ENCODE data around the gene BCL2L11.
A peak's percentile ranks its signal among the peaks of the same experiment; 100 is the strongest.

The BCL2L11 gene

DNA sequence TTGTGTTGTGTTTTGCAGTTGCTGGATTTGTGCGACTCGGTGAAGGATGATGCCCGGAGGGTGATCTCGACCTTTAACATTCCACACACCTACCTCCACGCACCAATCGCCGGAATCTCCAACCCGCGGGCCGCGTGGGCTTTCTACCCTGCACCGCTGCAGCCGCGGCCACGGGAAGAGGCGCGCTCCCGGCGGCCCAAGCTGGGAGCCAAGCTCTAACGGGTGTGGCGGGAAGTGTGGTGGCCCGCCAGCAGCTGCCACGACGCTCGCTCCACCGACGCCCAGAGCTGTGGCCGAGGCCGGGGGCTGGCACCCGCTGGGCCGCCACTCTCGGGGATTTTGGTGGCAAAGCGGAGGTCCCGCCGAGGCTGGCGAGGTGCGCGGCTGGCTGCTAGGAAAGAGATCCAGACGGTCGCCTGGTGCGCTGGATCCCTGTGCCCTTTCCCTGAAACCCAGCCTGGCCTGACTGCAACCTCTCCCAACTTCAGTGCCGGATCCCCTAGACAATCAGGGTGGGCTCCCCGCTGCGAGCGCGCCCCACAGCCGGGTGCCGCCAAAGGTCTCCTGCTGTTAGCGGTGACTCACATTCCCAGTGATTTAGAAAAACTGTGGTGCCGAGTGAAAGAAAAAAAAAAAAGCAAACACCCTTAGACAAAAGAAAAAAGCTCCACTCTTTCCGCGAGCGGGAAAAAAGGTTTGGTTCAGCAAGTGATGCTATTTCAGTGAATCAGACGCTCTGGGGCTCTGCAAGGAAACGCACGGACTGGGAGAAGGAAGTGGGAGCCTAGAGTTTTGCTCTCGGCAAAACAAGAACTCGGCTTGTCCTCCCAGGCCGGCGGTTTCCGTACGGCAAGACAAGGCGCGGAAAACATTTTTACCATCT is 2.9 kb upstream of the BCL2L11 start:
- no peaks in the 10 kb centered on the region for H3K9me3 ChIP-seq (ENCODE audit: control insufficient read depth in 5 of 5, low read length in 5 of 5)
- H3K9ac ChIP-seq (ENCODE audit: low read length in 5 of 5), result peak overlapping the region in 3 of 5 donors; percentile 37 to 57 (median 41)
- no peak overlapping the region for H3K27ac ChIP-seq (ENCODE audit: low read depth, low read length)
- H3K36me3 ChIP-seq (ENCODE audit: control insufficient read depth in 5 of 5, insufficient read depth in 5 of 5, low read length in 5 of 5), result no peaks in the 10 kb centered on the region
- H3K4me3 ChIP-seq (ENCODE audit: low read depth in 1 of 5, low read length in 5 of 5), result peak overlapping the region; percentile 51 to 90 (median 64)
- peaks cover 3 to 57% (median 51%) of the 10 kb centered on the region in 5 donors for H3K4me1 ChIP-seq (ENCODE audit: control insufficient read depth in 5 of 5, insufficient read depth in 5 of 5, low read length in 5 of 5)
- H3K27me3 ChIP-seq (ENCODE audit: control insufficient read depth in 5 of 5, insufficient read depth in 4 of 5, low read length in 5 of 5), result peaks cover 0 to 8% (median 2%) of the 10 kb centered on the region in 5 donors

GRCh38 chr2:111118481-111118980 is 2.2 kb upstream of the BCL2L11 start:
- peak overlapping the region; percentile 51 to 90 (median 64) for H3K4me3 ChIP-seq (ENCODE audit: low read depth in 1 of 5, low read length in 5 of 5)
- peaks cover 3 to 64% (median 56%) of the 10 kb centered on the region in 5 donors for H3K4me1 ChIP-seq (ENCODE audit: control insufficient read depth in 5 of 5, insufficient read depth in 5 of 5, low read length in 5 of 5)
- H3K36me3 ChIP-seq (ENCODE audit: control insufficient read depth in 5 of 5, insufficient read depth in 5 of 5, low read length in 5 of 5), result no peaks in the 10 kb centered on the region
- H3K9me3 ChIP-seq (ENCODE audit: control insufficient read depth in 5 of 5, low read length in 5 of 5), result no peaks in the 10 kb centered on the region
- peak overlapping the region in 3 of 5 donors; percentile 17 to 57 (median 30) for H3K9ac ChIP-seq (ENCODE audit: low read length in 5 of 5)
- peaks cover 0 to 8% (median 0%) of the 10 kb centered on the region in 5 donors for H3K27me3 ChIP-seq (ENCODE audit: control insufficient read depth in 5 of 5, insufficient read depth in 4 of 5, low read length in 5 of 5)
- no peak overlapping the region for H3K27ac ChIP-seq (ENCODE audit: low read depth, low read length)

- Histone ChIP-seq H3K27ac (ENCODE audit: low read depth, low read length) (no peak overlapping the region), H3K4me3 (ENCODE audit: low read depth in 1 of 5, low read length in 5 of 5) (peak overlapping the region in 4 of 5 donors; percentile 51 to 90 (median 74)), H3K4me1 (ENCODE audit: control insufficient read depth in 5 of 5, insufficient read depth in 5 of 5, low read length in 5 of 5) (peaks cover 3 to 69% (median 61%) of the 10 kb centered on the region in 5 donors), H3K36me3 (ENCODE audit: control insufficient read depth in 5 of 5, insufficient read depth in 5 of 5, low read length in 5 of 5) (peaks cover 0 to 3% (median 0%) of the 10 kb centered on the region in 5 donors), H3K9me3 (ENCODE audit: control insufficient read depth in 5 of 5, low read length in 5 of 5) (no peaks in the 10 kb centered on the region), H3K27me3 (ENCODE audit: control insufficient read depth in 5 of 5, insufficient read depth in 4 of 5, low read length in 5 of 5) (peaks cover 0 to 8% (median 0%) of the 10 kb centered on the region in 5 donors), H3K9ac (ENCODE audit: low read length in 5 of 5) (no peak overlapping the region)
Observed at GRCh38 chr2:111118981-111119821, 1.5 kb upstream of the BCL2L11 start.

GRCh38 chr2:111119822-111120252 is 877 bp upstream of the BCL2L11 start:
- H3K4me3 ChIP-seq (ENCODE audit: low read depth in 1 of 5, low read length in 5 of 5), result peak overlapping the region in 4 of 5 donors; percentile 62 to 90 (median 77)
- no peaks in the 10 kb centered on the region for H3K9me3 ChIP-seq (ENCODE audit: control insufficient read depth in 5 of 5, low read length in 5 of 5)
- peaks cover 0 to 3% (median under 1%) of the 10 kb centered on the region in 5 donors for H3K36me3 ChIP-seq (ENCODE audit: control insufficient read depth in 5 of 5, insufficient read depth in 5 of 5, low read length in 5 of 5)
- H3K9ac ChIP-seq (ENCODE audit: low read length in 5 of 5), result peak overlapping the region in 1 of 5 donors; percentile 53
- H3K27ac ChIP-seq (ENCODE audit: low read depth, low read length), result no peak overlapping the region
- H3K27me3 ChIP-seq (ENCODE audit: control insufficient read depth in 5 of 5, insufficient read depth in 4 of 5, low read length in 5 of 5), result peaks cover 0 to 5% (median 0%) of the 10 kb centered on the region in 5 donors
- H3K4me1 ChIP-seq (ENCODE audit: control insufficient read depth in 5 of 5, insufficient read depth in 5 of 5, low read length in 5 of 5), result peaks cover 3 to 69% (median 61%) of the 10 kb centered on the region in 5 donors

DNA sequence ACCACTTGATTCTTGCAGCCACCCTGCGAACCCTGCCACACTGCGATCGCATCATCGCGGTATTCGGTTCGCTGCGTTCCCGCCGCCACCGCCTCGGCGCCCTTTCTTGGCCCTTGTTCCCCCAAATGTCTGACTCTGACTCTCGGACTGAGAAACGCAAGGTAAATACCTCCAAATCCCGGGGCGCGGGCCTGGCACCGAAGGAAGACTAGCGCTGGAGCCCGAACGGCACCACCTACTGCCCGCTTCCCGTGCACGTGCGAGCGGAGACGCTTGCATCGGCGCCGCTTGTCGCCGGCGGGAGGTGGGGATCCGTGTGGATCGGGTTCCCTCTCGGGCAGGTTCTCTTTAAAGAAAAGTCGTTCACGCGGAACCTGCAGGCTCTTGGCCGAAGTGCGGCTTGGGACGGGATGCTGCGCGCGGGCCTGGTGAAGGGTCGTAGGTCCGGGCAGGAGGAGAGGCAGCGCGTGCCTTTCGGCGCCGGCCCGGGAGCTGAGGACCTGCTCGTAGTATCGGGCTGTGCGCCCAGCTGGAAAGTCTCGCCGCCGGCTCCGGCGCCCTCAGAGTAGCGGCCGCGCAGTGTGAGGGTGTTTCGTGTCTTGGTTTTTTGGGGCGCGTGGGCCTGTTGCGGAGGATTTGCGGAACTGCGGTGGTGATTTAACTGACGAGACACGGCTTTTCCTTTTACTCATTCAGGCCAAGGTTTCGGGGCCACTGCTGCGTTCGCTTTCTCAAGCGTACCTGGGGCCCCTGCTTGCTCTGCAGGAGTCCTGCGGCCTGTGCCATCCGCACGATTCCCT is 514 bp downstream of the BCL2L11 start:
- Histone ChIP-seq H3K36me3 (ENCODE audit: control insufficient read depth in 5 of 5, insufficient read depth in 5 of 5, low read length in 5 of 5) (peaks cover 6 to 14% (median 8%) of the 10 kb centered on the region in 5 donors), H3K27ac (ENCODE audit: low read depth, low read length) (peak overlapping the region; percentile 16), H3K9me3 (ENCODE audit: control insufficient read depth in 5 of 5, low read length in 5 of 5) (no peaks in the 10 kb centered on the region), H3K4me1 (ENCODE audit: control insufficient read depth in 5 of 5, insufficient read depth in 5 of 5, low read length in 5 of 5) (peaks cover 3 to 73% (median 61%) of the 10 kb centered on the region in 5 donors), H3K4me3 (ENCODE audit: low read depth in 1 of 5, low read length in 5 of 5) (peak overlapping the region; percentile 77 to 90 (median 84)), H3K27me3 (ENCODE audit: control insufficient read depth in 5 of 5, insufficient read depth in 4 of 5, low read length in 5 of 5) (peaks cover 0 to 5% (median 0%) of the 10 kb centered on the region in 5 donors), H3K9ac (ENCODE audit: low read length in 5 of 5) (peak overlapping the region in 4 of 5 donors; percentile 59 to 78 (median 70))

GRCh38 chr2:111121828-111122630 is 1.3 kb downstream of the BCL2L11 start:
- peaks cover 3 to 69% (median 57%) of the 10 kb centered on the region in 5 donors for H3K4me1 ChIP-seq (ENCODE audit: control insufficient read depth in 5 of 5, insufficient read depth in 5 of 5, low read length in 5 of 5)

DNA sequence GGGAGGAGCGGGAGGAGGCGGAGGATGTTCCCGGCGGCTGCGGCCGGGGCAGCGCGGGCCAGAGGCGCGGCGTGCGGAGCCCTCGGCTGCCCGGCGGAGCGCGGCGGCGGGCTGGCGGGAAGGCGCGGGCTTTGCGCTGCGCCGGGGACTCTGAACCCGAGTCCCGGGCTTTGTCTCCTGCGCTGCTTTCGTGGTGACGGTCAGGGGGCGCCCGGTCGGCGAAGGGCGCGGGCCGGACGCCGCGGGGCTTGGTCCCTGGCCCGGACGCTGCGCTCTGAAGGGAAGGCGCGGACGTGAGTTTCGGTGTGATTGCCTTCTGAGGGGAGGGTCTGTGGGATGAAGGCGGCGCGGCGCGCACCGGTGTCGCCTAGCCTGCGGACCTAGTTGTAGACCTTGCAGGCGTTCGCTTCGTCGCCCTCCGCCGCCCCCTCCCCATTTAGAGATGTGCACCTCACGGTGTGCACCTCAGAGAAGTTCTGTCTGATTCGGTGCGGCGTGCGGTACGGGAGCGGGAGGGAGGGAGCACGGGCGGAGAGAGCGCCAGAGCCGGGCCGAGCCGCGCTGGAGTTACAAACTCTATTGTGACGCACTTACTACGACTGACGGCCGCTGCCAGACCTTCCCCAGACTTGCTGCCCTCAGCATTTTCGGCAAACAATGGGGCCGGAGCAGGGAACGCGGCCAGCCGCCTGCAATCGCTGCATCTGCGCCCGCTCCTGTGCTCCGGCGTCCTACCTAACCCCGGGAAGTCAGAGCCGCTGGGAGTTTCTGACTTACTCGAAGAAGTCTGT is 2.1 kb downstream of the BCL2L11 start:
- Histone ChIP-seq H3K4me3 (ENCODE audit: low read depth in 1 of 5, low read length in 5 of 5) (peak overlapping the region; percentile 55 to 95 (median 90)), H3K9me3 (ENCODE audit: control insufficient read depth in 5 of 5, low read length in 5 of 5) (no peaks in the 10 kb centered on the region), H3K27ac (ENCODE audit: low read depth, low read length) (peak overlapping the region; percentile 57), H3K36me3 (ENCODE audit: control insufficient read depth in 5 of 5, insufficient read depth in 5 of 5, low read length in 5 of 5) (peaks cover 8 to 18% (median 11%) of the 10 kb centered on the region in 5 donors), H3K4me1 (ENCODE audit: control insufficient read depth in 5 of 5, insufficient read depth in 5 of 5, low read length in 5 of 5) (peaks cover 2 to 61% (median 49%) of the 10 kb centered on the region in 5 donors), H3K27me3 (ENCODE audit: control insufficient read depth in 5 of 5, insufficient read depth in 4 of 5, low read length in 5 of 5) (peaks cover 0 to 3% (median 0%) of the 10 kb centered on the region in 5 donors), H3K9ac (ENCODE audit: low read length in 5 of 5) (peak overlapping the region in 4 of 5 donors; percentile 51 to 81 (median 70))

More at GRCh38 chr2:111121828-111122630, 1.3 kb downstream of the BCL2L11 start:
- Histone ChIP-seq H3K9me3 (ENCODE audit: control insufficient read depth in 5 of 5, low read length in 5 of 5) (no peaks in the 10 kb centered on the region), H3K9ac (ENCODE audit: low read length in 5 of 5) (peak overlapping the region in 4 of 5 donors; percentile 59 to 78 (median 70)), H3K36me3 (ENCODE audit: control insufficient read depth in 5 of 5, insufficient read depth in 5 of 5, low read length in 5 of 5) (peaks cover 8 to 14% (median 9%) of the 10 kb centered on the region in 5 donors), H3K27me3 (ENCODE audit: control insufficient read depth in 5 of 5, insufficient read depth in 4 of 5, low read length in 5 of 5) (peaks cover 0 to 3% (median 0%) of the 10 kb centered on the region in 5 donors), H3K27ac (ENCODE audit: low read depth, low read length) (peak overlapping the region; percentile 16), H3K4me3 (ENCODE audit: low read depth in 1 of 5, low read length in 5 of 5) (peak overlapping the region; percentile 77 to 90 (median 84))

DNA sequence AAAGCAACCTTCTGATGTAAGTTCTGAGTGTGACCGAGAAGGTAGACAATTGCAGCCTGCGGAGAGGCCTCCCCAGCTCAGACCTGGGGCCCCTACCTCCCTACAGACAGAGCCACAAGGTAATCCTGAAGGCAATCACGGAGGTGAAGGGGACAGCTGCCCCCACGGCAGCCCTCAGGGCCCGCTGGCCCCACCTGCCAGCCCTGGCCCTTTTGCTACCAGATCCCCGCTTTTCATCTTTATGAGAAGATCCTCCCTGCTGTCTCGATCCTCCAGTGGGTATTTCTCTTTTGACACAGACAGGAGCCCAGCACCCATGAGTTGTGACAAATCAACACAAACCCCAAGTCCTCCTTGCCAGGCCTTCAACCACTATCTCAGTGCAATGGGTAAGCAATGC is 3.0 kb downstream of the BCL2L11 start:
- Histone ChIP-seq H3K9me3 (ENCODE audit: control insufficient read depth in 5 of 5, low read length in 5 of 5) (no peaks in the 10 kb centered on the region), H3K9ac (ENCODE audit: low read length in 5 of 5) (no peak overlapping the region), H3K4me3 (ENCODE audit: low read depth in 1 of 5, low read length in 5 of 5) (peak overlapping the region in 1 of 5 donors; percentile 90)

More for the DNA sequence above, 3.0 kb downstream of the BCL2L11 start:
- H3K27ac ChIP-seq (ENCODE audit: low read depth, low read length), result no peak overlapping the region
- peaks cover 8 to 25% (median 16%) of the 10 kb centered on the region in 5 donors for H3K36me3 ChIP-seq (ENCODE audit: control insufficient read depth in 5 of 5, insufficient read depth in 5 of 5, low read length in 5 of 5)
- peaks cover 0 to 52% (median 40%) of the 10 kb centered on the region in 5 donors for H3K4me1 ChIP-seq (ENCODE audit: control insufficient read depth in 5 of 5, insufficient read depth in 5 of 5, low read length in 5 of 5)
- no peaks in the 10 kb centered on the region for H3K27me3 ChIP-seq (ENCODE audit: control insufficient read depth in 5 of 5, insufficient read depth in 4 of 5, low read length in 5 of 5)
